PC-9 (cell line): ENCODE data around the gene TMEM141.

Experiments
- CTCF ChIP-seq: fragments of 200-600 bp; sonication (generic); conservative IDR thresholded peaks from 2 replicates; pipeline ENCODE4 v1.6.1; 2017; ENCODE audit warnings: mixed run types, antibody characterized with exemption, mild to moderate bottlenecking, moderate library complexity
- EZH2 ChIP-seq: fragments of 200-600 bp; sonication (generic); IDR thresholded peaks from 2 replicates; pipeline ENCODE4 v1.8.0; 2017; ENCODE audit warnings: antibody characterized with exemption, low read depth

GRCh38 chr9:136776947-136777346 lies 14.2 kb upstream of the TMEM141 start:
- no peak for TF ChIP-seq CTCF
- TF ChIP-seq EZH2: no peak
